DMS53 treated with DMSO at 0.1 percent for 48 hours (cell line): ENCODE results near the gene ARL8A.
"Not testable (repeated sequence)": the region's sequence is repeated elsewhere in the genome, so short reads cannot be mapped to it uniquely, and the experiment has no call there.

ENCODE experiments used
- DNase-seq: peaks from one replicate; lab custom pipeline; 2025; ENCODE audit not compliant: unreplicated experiment; lab: John Stamatoyannopoulos, UW

The ARL8A gene

DNA sequence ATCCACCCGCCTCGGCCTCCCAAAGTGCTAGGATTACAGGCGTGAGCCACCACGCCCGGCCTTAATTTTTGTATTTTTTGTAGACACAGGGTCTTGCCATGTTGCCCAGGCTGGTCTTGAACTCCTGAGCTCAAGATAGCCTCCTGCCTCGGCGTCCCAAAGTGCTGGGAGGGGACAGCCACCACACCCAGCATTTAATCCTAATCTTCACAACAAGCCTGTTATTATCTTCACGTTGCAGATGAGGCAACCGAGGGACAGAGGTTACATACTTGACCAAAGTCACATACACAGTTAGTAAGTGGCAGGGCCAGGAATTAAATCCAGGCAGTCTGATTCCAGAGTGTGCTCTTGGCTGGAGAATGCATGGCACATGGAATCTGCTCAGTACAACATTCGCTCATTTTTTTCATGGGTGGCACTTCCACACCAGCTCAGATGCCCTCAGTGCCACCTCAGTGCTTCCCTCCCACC lies 26.6 kb downstream of the ARL8A start:
- DNase-seq: no peak

DNA sequence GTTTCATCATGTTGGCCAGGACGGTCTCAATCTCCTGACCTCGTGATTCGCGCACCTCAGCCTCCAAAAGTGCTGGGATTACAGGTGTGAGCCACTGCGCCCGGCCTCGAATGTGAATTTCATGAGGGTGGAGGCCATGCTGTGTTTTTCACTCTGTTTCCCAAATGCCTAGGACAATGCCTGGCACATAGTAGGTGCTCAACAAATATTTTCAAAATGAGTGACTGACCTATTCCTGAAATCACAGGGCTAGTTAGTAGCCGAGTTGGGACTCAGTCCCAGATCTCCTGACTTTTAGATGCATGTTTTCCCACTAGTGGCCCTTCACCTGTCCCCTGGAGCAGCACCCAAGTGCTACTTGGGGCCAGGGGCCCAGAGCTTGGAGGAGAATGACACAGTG lies 28.2 kb downstream of the ARL8A start:
- no peak for DNase-seq

- DNase-seq: peak; percentile 72
These were observed 30.7 kb downstream of the ARL8A start for GRCh38 chr1:202113690-202114300.

GRCh38 chr1:202112859-202113689 lies 31.5 kb downstream of the ARL8A start:
- peak; percentile 71 for DNase-seq

DNA sequence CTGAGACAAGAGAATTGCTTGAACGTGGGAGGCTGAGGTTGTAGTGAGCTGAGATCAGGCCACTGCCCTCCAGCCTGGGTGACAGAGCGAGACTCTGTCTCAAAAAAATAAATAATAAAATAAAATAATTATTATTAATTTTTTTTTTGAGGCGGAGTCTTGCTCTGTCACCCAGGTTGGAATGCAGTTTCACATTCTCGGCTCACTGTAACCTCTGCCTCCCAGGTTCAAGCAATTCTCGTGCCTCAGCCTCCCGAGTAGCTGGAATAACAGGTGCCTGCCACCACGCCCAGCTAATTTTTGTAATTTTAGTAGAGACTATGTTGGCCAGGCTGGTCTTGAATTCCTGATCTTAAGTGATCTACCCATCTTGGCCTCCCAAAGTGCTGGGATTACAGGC lies 32.9 kb downstream of the ARL8A start:
- not testable (repeated sequence) for DNase-seq

DNA sequence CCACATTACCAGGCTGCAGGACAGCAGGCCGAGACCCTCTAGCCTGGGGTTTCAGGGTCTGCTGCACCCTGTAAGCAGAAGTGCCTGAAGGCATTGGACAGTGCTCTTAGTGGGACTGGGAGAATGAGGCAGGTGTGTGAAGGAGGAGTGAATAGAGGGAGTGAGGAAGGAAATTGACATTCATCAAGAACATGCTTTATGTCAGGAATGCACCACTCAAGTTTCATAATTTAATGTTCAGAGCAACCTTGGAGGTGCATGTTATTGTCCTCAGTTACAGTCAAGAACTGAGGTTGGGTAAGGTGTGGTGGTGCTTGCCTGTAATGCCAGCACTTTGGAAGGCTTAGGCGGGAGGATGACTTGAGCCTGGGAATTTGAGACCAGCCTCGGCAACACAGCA lies 33.6 kb downstream of the ARL8A start:
- no peak for DNase-seq

- no peak for DNase-seq
These were observed 36.5 kb downstream of the ARL8A start for GRCh38 chr1:202107801-202108731.

GRCh38 chr1:202107321-202107761 lies 37.2 kb downstream of the ARL8A start:
- DNase-seq: peak; percentile 21

DNA sequence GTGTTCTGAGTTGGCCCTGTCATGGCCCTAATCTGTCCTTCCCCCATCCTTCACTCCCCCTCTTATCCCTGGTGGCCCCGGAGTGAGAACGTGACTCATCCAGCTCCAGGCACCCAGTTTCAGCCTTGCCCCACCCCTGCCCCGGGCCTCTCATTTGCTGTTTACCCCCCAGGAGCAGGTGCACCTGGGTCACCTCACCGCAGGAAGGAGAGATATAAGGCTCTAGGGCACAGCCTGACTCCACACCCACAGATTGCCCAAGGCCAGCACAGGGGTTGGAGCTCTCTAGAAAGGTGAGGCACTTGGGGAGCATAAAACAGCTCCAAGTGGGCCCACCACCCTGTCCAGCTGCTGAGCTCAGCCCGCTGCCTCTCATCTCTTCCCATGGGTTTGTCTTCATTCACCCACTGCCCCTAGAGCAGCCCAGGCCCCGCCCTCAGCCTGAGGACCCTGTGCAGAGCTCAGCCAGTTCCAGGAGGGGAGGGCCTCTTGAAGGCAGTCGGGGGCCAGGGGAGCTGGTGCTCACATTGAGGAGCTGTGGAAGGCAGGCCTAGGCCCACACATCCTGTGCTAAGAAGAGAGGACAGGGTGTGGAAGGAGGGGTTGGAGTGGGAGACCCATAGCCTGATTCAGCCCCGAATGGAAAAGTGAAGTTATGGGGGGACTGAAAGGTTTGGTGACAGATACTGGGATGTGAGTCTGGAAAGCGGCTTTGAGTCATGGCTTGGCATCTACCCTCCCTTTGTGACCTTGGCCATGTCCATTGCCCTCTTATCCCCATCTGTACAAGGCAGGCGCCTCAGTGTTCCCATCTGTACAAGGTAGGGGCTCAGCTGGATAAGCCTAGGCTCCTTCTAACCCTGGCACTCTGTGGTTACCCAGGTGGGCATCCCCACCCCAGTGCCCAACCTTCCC lies 37.9 kb downstream of the ARL8A start:
- DNase-seq: peak; percentile 80

DNA sequence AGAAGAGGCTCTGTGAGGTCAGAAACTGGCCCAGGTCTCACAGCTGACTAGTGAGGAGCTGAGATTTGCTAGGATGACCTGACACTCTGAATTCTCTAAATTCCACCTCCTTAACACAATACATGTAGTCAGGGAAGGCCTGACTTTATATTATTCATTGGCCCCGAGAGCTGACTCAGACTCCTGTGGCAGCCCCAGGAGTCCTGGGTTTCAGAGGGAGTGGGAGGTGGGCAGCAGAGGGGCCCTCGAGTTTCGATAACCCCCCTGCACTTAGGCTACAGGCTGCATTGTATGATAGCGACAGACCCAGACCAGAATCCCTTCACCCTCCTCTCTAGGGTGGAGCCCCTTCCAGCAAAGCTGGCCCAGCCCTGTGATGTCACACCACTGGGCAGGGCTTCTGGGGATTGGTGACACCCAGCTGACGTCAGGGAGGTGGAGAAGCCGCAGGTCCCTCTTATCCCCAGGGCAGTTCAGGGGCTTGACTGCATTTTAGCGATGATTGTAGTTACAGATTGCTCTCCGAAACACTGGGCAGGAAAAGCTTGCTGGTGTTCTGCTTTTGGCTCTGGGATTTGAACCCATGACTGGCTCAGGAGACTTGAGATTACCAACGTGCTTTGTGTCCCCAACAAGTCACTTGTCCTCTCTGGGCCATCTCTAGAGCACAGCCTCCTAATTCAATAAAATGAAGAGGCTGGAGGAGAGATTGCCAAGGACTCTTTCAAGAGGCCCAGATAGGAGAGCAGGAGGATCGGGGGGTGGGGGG lies 38.8 kb downstream of the ARL8A start:
- peak; percentile 71 for DNase-seq

DNA sequence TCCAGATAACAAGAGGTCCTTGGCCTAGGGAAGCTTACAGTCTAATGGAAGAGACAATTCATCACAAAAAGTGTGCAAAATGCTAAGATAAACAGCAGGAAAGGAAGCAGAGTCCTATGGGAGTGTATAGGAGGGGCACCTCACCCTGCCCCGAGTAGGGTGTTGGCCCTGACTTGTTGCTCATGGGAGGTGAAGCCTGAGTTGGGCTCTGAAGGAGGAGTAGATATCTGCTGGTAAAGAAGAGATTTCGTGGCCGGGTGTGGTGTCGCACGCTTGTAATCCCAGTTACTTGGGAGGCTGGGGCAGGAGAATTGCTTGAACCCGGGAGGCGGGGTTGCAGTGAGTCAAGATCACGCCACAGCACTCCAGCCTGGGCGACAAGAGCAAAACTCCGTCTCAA lies 40.5 kb downstream of the ARL8A start:
- no peak for DNase-seq

- no peak for DNase-seq
These were observed 43.4 kb downstream of the ARL8A start for GRCh38 chr1:202101184-202101583.

DNA sequence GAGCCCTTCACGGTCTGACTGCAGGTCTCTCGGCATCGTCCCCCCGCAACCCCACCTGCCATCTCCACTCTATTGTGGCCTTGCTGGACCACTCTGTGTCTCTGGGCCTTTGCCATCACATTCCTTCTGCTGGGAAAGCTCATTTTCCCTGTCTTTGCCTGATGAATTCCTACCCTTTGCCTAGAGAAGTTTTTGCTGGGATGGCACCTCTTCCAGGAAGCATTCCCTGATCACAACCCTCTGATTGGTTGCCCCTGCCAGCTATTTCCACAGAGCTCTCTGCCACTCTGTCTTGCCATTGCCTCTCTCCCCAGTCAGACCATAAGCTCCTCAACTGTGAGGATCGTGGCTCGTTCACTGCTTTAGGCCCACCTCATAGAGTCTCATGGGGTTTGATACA lies 50.7 kb downstream of the ARL8A start:
- DNase-seq: no peak

GRCh38 chr1:202090994-202091393 lies 53.5 kb downstream of the ARL8A start:
- DNase-seq: peak; percentile 47

- no peak for DNase-seq
These were observed 56.3 kb downstream of the ARL8A start for GRCh38 chr1:202088206-202088605.

GRCh38 chr1:202086579-202087350 lies 57.8 kb downstream of the ARL8A start:
- peak; percentile 87 for DNase-seq

DNA sequence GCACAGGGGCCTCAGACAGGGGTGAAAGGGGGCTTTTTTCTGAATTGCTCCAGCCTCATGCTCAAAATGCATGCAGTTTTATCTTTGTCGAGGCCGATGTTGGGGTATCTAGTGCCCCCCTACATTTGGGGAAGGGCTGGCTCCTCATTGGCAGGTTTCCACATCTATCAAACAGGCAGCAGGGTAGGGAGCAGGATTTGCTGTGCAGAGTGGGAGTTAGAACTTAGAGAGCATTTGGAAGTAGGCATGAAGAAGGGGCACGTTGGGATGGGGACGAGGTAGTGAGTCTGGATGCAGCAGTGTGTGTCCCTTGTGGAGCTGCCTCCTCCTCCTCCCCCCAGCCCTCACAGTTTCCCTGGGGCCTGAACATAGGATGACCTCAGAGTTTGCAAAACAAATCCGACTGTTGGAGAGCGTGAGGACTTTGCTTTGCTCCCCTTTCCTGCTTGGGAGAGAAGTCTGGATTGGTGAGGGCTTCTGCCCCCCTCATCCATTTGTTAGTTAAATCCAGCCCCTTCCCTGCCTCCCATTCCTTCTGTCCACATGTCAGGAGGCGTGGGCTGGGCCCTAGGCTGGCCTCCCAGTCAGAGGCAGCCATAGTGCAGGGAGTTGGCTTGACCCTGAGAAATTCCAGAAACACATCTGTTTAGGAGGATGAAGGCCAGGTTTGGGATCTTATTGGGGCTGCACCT lies 58.7 kb downstream of the ARL8A start:
- DNase-seq: peak; percentile 71
